ENCODE results near the gene SNAP29.
"Not testable (repeated sequence)": the region's sequence is repeated elsewhere in the genome, so short reads cannot be mapped to it uniquely, and the experiment has no call there.

SNAP29 gene

DNA sequence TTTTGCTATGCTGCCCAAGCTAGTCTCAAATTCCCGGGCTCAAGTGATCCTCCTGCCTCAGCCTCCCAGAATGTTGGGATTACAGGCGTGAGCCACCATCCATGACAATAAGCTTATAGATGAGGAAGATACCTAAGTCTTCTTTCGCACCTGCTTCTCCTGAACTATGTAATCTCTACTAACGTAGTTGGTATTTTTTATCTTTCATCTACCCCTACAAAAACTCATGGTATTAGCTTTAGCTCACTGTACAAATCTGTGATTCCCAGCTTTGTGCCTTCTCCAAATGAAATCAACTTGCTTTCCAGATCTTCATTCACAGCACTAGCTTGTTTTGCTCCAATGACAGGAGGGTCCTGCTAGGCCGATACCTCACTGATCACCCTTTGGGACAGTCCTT is 36.6 kb upstream of the SNAP29 start:
- Mint-ChIP-seq H3K9me3 (no peaks in the 10 kb centered on the region), H3K4me3 (no peak overlapping the region), H3K27ac (no peak overlapping the region), H3K36me3 (ENCODE audit: low read depth) (peaks cover 47% of the 10 kb centered on the region), H3K27me3 (ENCODE audit: low read depth) (no peaks in the 10 kb centered on the region), H3K4me1 (no peaks in the 10 kb centered on the region)
- TF ChIP-seq, protein P1, sequence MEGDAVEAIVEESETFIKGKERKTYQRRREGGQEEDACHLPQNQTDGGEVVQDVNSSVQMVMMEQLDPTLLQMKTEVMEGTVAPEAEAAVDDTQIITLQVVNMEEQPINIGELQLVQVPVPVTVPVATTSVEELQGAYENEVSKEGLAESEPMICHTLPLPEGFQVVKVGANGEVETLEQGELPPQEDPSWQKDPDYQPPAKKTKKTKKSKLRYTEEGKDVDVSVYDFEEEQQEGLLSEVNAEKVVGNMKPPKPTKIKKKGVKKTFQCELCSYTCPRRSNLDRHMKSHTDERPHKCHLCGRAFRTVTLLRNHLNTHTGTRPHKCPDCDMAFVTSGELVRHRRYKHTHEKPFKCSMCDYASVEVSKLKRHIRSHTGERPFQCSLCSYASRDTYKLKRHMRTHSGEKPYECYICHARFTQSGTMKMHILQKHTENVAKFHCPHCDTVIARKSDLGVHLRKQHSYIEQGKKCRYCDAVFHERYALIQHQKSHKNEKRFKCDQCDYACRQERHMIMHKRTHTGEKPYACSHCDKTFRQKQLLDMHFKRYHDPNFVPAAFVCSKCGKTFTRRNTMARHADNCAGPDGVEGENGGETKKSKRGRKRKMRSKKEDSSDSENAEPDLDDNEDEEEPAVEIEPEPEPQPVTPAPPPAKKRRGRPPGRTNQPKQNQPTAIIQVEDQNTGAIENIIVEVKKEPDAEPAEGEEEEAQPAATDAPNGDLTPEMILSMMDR (IDR thresholded peaks at IDR 0.05; ENCODE audit: unreplicated experiment in 3 of 3) = no peak

DNA sequence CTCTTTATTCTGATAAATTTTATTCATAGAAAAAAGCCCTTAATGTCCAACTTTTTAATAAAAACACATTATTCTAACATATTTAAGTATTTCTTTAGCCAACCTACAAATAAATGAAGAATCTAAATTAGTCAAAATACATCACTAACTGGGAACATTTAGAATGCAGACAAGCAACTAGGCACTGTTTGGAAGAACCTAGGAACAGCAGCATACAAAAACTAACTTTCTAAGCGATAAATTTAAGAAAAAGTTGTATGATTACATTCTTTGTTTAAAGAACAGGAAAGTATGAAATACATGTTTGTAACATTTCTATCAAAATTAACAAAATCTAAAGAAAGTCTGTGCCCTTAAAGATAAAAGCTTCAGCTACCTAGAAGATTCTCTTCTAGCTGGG is 35.5 kb upstream of the SNAP29 start:
- Mint-ChIP-seq H3K36me3 (ENCODE audit: low read depth) (peaks cover 53% of the 10 kb centered on the region), H3K27me3 (ENCODE audit: low read depth) (no peaks in the 10 kb centered on the region), H3K4me1 (no peaks in the 10 kb centered on the region), H3K9me3 (no peaks in the 10 kb centered on the region), H3K27ac (no peak overlapping the region), H3K4me3 (no peak overlapping the region)
- TF ChIP-seq, protein P1 (IDR thresholded peaks at IDR 0.05; ENCODE audit: unreplicated experiment in 3 of 3) = no peak

DNA sequence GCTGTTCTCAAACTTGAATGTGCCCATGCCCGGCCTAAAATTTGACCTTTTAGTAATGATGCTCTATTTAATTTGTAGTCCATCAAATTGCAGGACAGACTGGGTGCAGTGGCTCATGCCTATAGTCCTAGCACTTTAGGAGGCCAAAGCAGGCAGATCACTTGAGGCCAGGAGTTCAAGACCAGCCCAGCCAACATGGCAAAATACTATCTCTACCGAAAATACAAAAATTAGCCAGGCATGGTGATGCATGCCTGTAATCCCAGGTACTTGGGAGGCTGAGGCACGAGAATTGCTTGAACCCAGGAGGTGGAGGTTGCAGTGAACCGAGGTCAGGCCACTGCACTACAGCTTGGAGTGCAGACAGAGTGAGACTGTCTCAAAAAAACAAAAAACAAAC is 33.6 kb upstream of the SNAP29 start:
- not testable (repeated sequence) for H3K4me1 Mint-ChIP-seq; H3K27me3 Mint-ChIP-seq (ENCODE audit: low read depth); H3K9me3 Mint-ChIP-seq; H3K27ac Mint-ChIP-seq; H3K4me3 Mint-ChIP-seq
- peaks cover 57% of the 10 kb centered on the region for H3K36me3 Mint-ChIP-seq (ENCODE audit: low read depth)

DNA sequence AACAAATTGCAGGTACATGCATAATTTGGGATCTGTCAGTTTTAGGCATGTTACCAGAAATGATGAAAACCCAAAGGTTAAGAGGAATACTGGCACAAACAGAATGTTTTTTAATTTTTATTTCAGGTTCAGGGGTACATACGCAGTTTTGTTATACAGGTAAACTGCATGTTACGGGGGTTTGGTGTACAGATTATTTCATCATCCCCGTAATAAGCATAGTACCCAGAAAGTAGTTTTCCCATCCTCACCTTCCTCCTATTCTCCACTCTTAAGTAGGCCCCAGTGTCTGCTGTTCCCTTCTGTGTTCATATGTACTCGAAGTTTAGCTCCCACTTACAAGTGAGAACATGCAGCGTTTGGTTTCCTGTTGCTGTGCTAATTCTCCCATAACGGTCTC is 33.2 kb upstream of the SNAP29 start:
- Mint-ChIP-seq H3K27ac (no peak overlapping the region), H3K4me1 (no peaks in the 10 kb centered on the region), H3K4me3 (no peak overlapping the region), H3K27me3 (ENCODE audit: low read depth) (no peaks in the 10 kb centered on the region), H3K36me3 (ENCODE audit: low read depth) (peaks cover 61% of the 10 kb centered on the region), H3K9me3 (no peaks in the 10 kb centered on the region)
- TF ChIP-seq, protein P1 (IDR thresholded peaks at IDR 0.05; ENCODE audit: unreplicated experiment in 3 of 3) = no peak

DNA sequence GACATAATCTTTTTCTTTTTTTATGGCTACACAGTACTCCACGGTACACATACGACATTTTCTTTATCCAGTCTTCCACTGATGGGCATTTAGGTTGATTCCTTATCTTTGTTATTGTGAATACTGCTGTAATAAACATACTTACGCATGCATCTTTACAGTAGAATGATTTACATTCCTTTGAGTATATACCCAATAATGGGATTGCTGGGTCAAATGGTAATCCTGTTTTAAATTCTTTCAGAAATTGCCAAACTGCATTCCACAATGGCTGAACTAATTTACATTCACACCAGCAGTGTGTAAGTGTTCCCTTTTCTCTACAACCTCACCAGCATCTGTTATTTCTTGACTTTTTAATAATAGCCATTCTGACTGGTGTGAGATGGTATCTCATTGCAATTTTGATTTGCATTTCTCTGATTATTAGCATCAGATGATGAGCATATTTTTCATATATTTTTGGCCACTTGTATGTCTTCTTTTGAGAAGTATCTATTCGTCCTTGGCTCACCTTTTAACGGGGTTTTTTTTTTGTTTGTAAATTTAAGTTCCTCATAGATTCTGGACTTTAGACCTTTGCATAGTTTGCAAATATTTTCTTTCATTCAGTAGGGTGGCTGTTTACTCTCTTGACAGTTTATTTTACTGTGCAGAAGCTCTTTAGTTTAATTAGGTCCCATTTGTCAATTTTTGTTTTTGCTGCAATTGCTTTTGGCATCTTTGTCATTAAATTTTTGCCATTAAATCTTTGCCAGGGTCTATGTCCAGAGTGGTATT is 32.2 kb upstream of the SNAP29 start:
- not testable (repeated sequence) for H3K4me3 Mint-ChIP-seq; H3K27me3 Mint-ChIP-seq (ENCODE audit: low read depth); H3K4me1 Mint-ChIP-seq; H3K9me3 Mint-ChIP-seq; H3K27ac Mint-ChIP-seq
- peaks cover 64% of the 10 kb centered on the region for H3K36me3 Mint-ChIP-seq (ENCODE audit: low read depth)

DNA sequence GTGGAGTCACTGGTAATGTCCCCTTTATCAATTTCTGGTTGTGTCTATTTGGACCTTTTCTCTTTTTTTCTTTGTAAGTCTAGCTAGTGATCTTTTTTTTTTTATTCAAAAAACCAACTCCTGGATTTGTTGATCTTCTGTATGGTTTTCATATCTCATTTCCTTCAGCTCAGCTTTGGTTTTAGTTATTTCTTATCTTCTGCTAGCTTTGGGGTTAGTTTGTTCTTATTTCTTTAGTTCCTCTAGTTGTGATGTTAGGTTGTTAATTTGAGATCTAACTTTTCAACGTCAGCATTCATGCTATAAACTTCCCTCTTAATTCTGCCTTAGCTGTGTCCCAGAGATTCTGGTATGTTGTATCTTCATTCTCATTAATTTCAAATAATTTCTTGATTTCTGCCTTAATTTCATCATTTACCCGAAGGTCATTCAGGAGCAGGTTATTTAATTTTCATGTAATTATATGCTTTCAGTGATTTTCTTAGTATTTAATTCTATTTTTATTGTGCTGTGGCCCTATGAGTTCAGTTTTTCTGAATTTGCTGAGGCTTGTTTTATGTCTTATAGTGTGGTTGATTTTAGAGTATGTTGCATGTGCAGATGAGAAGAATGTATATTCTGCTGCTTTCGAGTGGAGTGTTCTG is 29.2 kb upstream of the SNAP29 start:
- Mint-ChIP-seq H3K27ac (no peak overlapping the region), H3K27me3 (ENCODE audit: low read depth) (no peaks in the 10 kb centered on the region), H3K36me3 (ENCODE audit: low read depth) (peaks cover 68% of the 10 kb centered on the region), H3K4me1 (no peaks in the 10 kb centered on the region), H3K9me3 (no peaks in the 10 kb centered on the region), H3K4me3 (no peak overlapping the region)
- TF ChIP-seq, protein P1 (IDR thresholded peaks at IDR 0.05; ENCODE audit: unreplicated experiment in 3 of 3) = no peak

DNA sequence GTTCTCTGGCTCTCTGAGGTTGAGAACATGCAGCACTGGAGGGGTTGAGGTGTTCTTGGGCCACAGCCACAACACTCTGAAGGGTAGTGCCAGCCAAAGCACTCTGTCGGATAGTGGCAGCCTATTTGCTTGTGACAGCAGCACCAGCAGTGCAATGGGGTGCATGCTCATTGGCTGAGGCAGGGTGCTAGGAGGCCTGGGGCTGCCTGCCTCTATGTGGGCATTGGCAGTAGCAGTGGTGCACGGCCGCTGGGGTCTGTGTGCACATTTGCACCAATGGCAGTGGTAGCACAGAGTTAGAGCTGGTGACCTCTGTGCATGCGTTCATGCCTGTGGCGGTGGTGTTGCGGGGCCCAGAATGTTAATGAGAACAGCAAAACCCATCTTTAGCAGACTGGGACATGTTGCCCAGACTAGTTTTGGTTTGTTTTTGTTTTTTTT is 25.6 kb upstream of the SNAP29 start:
- Mint-ChIP-seq H3K27ac (no peak overlapping the region), H3K27me3 (ENCODE audit: low read depth) (no peaks in the 10 kb centered on the region), H3K4me1 (no peaks in the 10 kb centered on the region), H3K4me3 (no peak overlapping the region), H3K36me3 (ENCODE audit: low read depth) (peaks cover 50% of the 10 kb centered on the region), H3K9me3 (no peaks in the 10 kb centered on the region)
- TF ChIP-seq, protein P1 (IDR thresholded peaks at IDR 0.05; ENCODE audit: unreplicated experiment in 3 of 3) = no peak

All from nephron (organoid).